ENCODE results near the gene PWWP2B.
"Not testable (repeated sequence)": the region's sequence is repeated elsewhere in the genome, so short reads cannot be mapped to it uniquely, and the experiment has no call there.

Gene PWWP2B

GRCh38 chr10:132427006-132427771, 30.2 kb downstream of the PWWP2B start:
- no peak overlapping the region for H3K27ac ChIP-seq
- no peak for DNase-seq (ENCODE audit: low read depth, low spot score)

- DNase-seq (ENCODE audit: low read depth, low spot score), result no peak
These were observed 31.0 kb downstream of the PWWP2B start for GRCh38 chr10:132427939-132428367.

GRCh38 chr10:132428486-132428995, 31.5 kb downstream of the PWWP2B start:
- H3K27ac ChIP-seq, result no peak overlapping the region

More at GRCh38 chr10:132427939-132428367, 31.0 kb downstream of the PWWP2B start:
- H3K27ac ChIP-seq, result no peak overlapping the region

GRCh38 chr10:132429281-132430230, 32.6 kb downstream of the PWWP2B start:
- DNase-seq (ENCODE audit: low read depth, low spot score), result no peak
- H3K27ac ChIP-seq, result no peak overlapping the region

More at GRCh38 chr10:132428486-132428995, 31.5 kb downstream of the PWWP2B start:
- no peak for DNase-seq (ENCODE audit: low read depth, low spot score)

- no peak overlapping the region for H3K27ac ChIP-seq
- DNase-seq (ENCODE audit: low read depth, low spot score), result no peak
These were observed 33.3 kb downstream of the PWWP2B start for GRCh38 chr10:132430231-132430743.

- no peak overlapping the region for H3K27ac ChIP-seq
- no peak for DNase-seq (ENCODE audit: low read depth, low spot score)
These were observed 33.9 kb downstream of the PWWP2B start for GRCh38 chr10:132430861-132431271.

GRCh38 chr10:132431537-132432175, 34.7 kb downstream of the PWWP2B start:
- no peak overlapping the region for H3K27ac ChIP-seq
- DNase-seq (ENCODE audit: low read depth, low spot score), result no peak

- no peak overlapping the region for H3K27ac ChIP-seq
- no peak for DNase-seq (ENCODE audit: low read depth, low spot score)
These were observed 35.2 kb downstream of the PWWP2B start for GRCh38 chr10:132432176-132432540.

- H3K27ac ChIP-seq, result no peak overlapping the region
- no peak for DNase-seq (ENCODE audit: low read depth, low spot score)
These were observed 36.8 kb downstream of the PWWP2B start for GRCh38 chr10:132433671-132434340.

- H3K27ac ChIP-seq, result no peak overlapping the region
- DNase-seq (ENCODE audit: low read depth, low spot score), result no peak
These were observed 37.5 kb downstream of the PWWP2B start for GRCh38 chr10:132434405-132435005.

GRCh38 chr10:132435320-132435719, 38.3 kb downstream of the PWWP2B start:
- not testable (repeated sequence) for H3K27ac ChIP-seq; DNase-seq (ENCODE audit: low read depth, low spot score)

- H3K27ac ChIP-seq; DNase-seq (ENCODE audit: low read depth, low spot score): not testable (repeated sequence)
These were observed 39.1 kb downstream of the PWWP2B start for GRCh38 chr10:132436096-132436495.

GRCh38 chr10:132436861-132437410, 39.9 kb downstream of the PWWP2B start:
- no peak for DNase-seq (ENCODE audit: low read depth, low spot score)
- no peak overlapping the region for H3K27ac ChIP-seq

- no peak overlapping the region for H3K27ac ChIP-seq
- DNase-seq (ENCODE audit: low read depth, low spot score), result no peak
These were observed 40.5 kb downstream of the PWWP2B start for GRCh38 chr10:132437541-132437950.

GRCh38 chr10:132438091-132439024, 41.4 kb downstream of the PWWP2B start:
- no peak for DNase-seq (ENCODE audit: low read depth, low spot score)
- no peak overlapping the region for H3K27ac ChIP-seq

- DNase-seq (ENCODE audit: low read depth, low spot score), result no peak
- no peak overlapping the region for H3K27ac ChIP-seq
These were observed 42.0 kb downstream of the PWWP2B start for GRCh38 chr10:132439025-132439388.

- no peak overlapping the region for H3K27ac ChIP-seq
- no peak for DNase-seq (ENCODE audit: low read depth, low spot score)
These were observed 42.6 kb downstream of the PWWP2B start for GRCh38 chr10:132439424-132440163.
